HL-60 (cell line): Measurements from ENCODE around the gene ODR4.

ENCODE experiments used
- CTCF ChIP-seq: IDR thresholded peaks from one replicate; pipeline ENCODE4 v1.5.1; 2011; ENCODE audit warnings: low read length, control low read depth, inconsistent platforms; ENCODE audit not compliant: insufficient read depth
- POLR2AphosphoS5 ChIP-seq: IDR thresholded peaks from 2 replicates; pipeline ENCODE4 v1.6.1; 2012; ENCODE audit warnings: low read depth

- TF ChIP-seq CTCF (no peak), POLR2AphosphoS5 (no peak)
These were observed 48.9 kb downstream of the ODR4 start for GRCh38 chr1:186424539-186424938.
